Type B pancreatic cell (in vitro differentiated cells): Measurements from ENCODE around the gene SMPDL3A. TPM values are rescaled to one million over a fixed set of nuclear protein-coding genes. Genes with fewer than 3 reads are reported as not detected.

Experiments used
- DNase-seq: peaks from one replicate; pipeline ENCODE4 v3.0.0; 2021; ENCODE audit warnings: mixed read lengths; ENCODE audit not compliant: unreplicated experiment; ENCODE audit errors: extremely low spot score
- H3K27ac Mint-ChIP-seq: 2 replicates; pipeline ENCODE4 v1.8.0; 2021; ENCODE audit warnings: mild to moderate bottlenecking, mixed read lengths
- H3K27me3 Mint-ChIP-seq: 2 replicates; pipeline ENCODE4 v1.8.0; 2021; ENCODE audit warnings: mixed read lengths
- H3K36me3 Mint-ChIP-seq: 2 replicates; pipeline ENCODE4 v1.8.0; 2021; ENCODE audit warnings: mixed read lengths
- H3K4me1 Mint-ChIP-seq: one replicate; pipeline ENCODE4 v1.8.0; 2021; ENCODE audit warnings: mixed read lengths; ENCODE audit not compliant: unreplicated experiment
- H3K4me3 Mint-ChIP-seq: 2 replicates; pipeline ENCODE4 v1.8.0; 2021; ENCODE audit warnings: mild to moderate bottlenecking, mixed read lengths
- H3K9me3 Mint-ChIP-seq: 2 replicates; pipeline ENCODE4 v1.8.0; 2021; ENCODE audit warnings: mixed read lengths
- CTCF ChIP-seq: fragments of 200-600 bp; sonication (generic); conservative IDR thresholded peaks from 2 replicates; pipeline ENCODE4 v1.5.0; 2021; ENCODE audit warnings: antibody characterized with exemption, mild to moderate bottlenecking
- total RNA-seq: library from RNA; stranded (reverse); gene quantifications from 2 replicates; pipeline ENCODE4 v1.2.1, GENCODE V29; 2021; ENCODE audit warnings: low replicate concordance

Gene SMPDL3A
- total RNA-seq, 1 donor from 2014 or later: 9.4 TPM

DNA sequence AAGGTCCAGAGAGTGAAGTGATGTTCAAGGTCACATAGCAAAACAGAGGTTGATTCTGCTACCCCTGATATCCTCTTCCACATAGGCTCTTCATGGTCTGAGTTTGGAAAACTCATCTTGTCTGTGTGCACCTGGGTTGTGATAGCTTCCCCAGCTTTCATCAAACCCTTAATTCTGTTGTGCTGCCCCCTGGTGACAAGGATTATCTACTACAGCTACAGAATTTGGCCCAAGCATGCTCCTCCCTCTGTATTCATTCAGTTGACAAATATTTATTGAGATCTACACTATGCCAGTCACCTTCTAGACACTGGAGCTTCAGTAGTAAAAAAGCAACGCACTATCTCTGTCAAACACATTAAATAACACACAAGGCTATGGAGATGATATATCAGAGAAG lies 50.4 kb downstream of the SMPDL3A start:
- H3K27me3 Mint-ChIP-seq: peaks cover 18% of the 10 kb centered on the region
- H3K36me3 Mint-ChIP-seq: no peaks in the 10 kb centered on the region
- no peak overlapping the region for H3K4me3 Mint-ChIP-seq
- peak; percentile 81 for TF ChIP-seq CTCF
- H3K9me3 Mint-ChIP-seq: no peaks in the 10 kb centered on the region
- H3K4me1 Mint-ChIP-seq: peaks cover 5% of the 10 kb centered on the region
- H3K27ac Mint-ChIP-seq: no peak overlapping the region
- no peak for DNase-seq

DNA sequence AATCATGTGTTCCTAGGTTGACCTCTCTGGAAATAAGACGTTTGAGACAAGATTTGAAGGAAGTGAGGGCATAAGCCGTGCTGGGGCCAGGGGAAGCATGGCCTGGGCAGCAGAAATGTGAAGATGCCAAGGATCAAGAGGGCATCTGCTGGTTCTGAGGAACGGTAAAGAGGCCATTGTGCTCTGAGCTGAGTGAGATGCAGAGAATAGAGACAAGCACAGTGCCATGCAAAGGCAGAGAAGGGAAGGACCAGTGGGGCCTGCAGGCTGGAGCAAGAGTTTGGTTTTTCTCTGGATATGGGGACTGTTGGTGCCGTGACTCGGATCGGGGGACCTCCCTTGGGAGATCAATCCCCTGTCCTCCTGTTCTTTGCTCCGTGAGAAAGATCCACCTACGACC lies 50.8 kb downstream of the SMPDL3A start:
- Mint-ChIP-seq H3K27ac (no peak overlapping the region), H3K9me3 (no peaks in the 10 kb centered on the region), H3K27me3 (peaks cover 18% of the 10 kb centered on the region), H3K36me3 (no peaks in the 10 kb centered on the region), H3K4me1 (peaks cover 5% of the 10 kb centered on the region), H3K4me3 (no peak overlapping the region)
- no peak for TF ChIP-seq CTCF
- DNase-seq: no peak

GRCh38 chr6:122845464-122845863 lies 56.4 kb downstream of the SMPDL3A start:
- no peak overlapping the region for H3K27ac Mint-ChIP-seq
- no peak for TF ChIP-seq CTCF
- H3K9me3 Mint-ChIP-seq: no peaks in the 10 kb centered on the region
- peaks cover 14% of the 10 kb centered on the region for H3K27me3 Mint-ChIP-seq
- no peak overlapping the region for H3K4me3 Mint-ChIP-seq
- DNase-seq: no peak
- H3K36me3 Mint-ChIP-seq: no peaks in the 10 kb centered on the region
- H3K4me1 Mint-ChIP-seq: no peaks in the 10 kb centered on the region

GRCh38 chr6:122845916-122846612 lies 57.0 kb downstream of the SMPDL3A start:
- H3K27ac Mint-ChIP-seq: peak overlapping the region; percentile 77
- H3K27me3 Mint-ChIP-seq: peaks cover 11% of the 10 kb centered on the region
- H3K4me3 Mint-ChIP-seq: no peak overlapping the region
- H3K9me3 Mint-ChIP-seq: peaks cover 5% of the 10 kb centered on the region
- no peak for TF ChIP-seq CTCF
- H3K4me1 Mint-ChIP-seq: no peaks in the 10 kb centered on the region
- DNase-seq: no peak
- H3K36me3 Mint-ChIP-seq: no peaks in the 10 kb centered on the region

DNA sequence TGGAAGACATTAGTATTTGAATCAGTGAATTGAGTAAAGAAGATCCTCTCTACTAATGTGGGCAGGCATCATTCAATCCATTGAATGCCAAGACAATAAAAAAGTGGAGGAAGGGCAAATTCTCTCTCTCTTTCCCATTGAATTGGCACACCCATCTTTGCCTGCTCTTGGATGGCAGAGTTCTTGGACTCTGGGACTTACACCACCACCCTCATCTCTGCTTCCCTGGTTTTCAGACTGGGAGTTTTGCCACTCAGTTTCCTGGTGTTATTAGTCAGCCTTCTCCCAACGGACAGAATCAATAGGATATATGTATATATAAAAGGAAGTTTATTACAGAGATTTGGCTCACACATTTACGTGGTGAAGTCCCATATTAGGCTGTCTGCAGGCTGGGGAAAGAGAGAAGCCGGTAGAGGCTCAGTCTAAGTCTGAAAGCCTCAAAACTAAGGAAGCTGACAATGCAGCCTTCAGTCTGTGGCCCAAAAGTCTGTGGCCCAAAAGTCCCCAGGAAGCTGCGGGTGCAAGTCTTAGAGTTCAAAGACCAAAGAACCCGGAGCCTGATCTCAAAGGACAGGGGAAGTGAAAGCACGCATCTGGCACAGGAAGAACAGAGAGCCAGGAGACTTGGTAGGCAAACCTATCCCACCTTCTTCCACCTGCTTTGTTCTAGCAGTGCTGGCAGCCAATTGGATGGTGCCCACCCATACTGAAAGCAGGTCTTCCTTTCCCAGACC lies 64.4 kb downstream of the SMPDL3A start:
- no peak for DNase-seq
- H3K27me3 Mint-ChIP-seq: no peaks in the 10 kb centered on the region

More for the DNA sequence above, 64.4 kb downstream of the SMPDL3A start:
- H3K9me3 Mint-ChIP-seq: peaks cover 9% of the 10 kb centered on the region
- H3K27ac Mint-ChIP-seq: no peak overlapping the region
- no peaks in the 10 kb centered on the region for H3K4me1 Mint-ChIP-seq
- H3K4me3 Mint-ChIP-seq: no peak overlapping the region
- no peaks in the 10 kb centered on the region for H3K36me3 Mint-ChIP-seq
- TF ChIP-seq CTCF: no peak

Other genes starting within 250 kb of the SMPDL3A start
- gene PKIB, start 178.9 kb upstream of the SMPDL3A start, total RNA-seq: 31.7 and 56.8 TPM in 2 replicates
- 1.2 and 7.6 TPM in 2 replicates for gene FABP7, start 9.5 kb upstream of the SMPDL3A start, total RNA-seq
- 0.62 and 0.75 TPM in 2 replicates for gene CLVS2, start 207.0 kb downstream of the SMPDL3A start, total RNA-seq